ENCODE measurements around the gene KRTCAP3.
A peak's percentile ranks its signal among the peaks of the same experiment; 100 is the strongest.

Gene KRTCAP3

GRCh38 chr2:27441958-27442919 is at the start of gene KRTCAP3:
Gene KRTCAP3, plus strand, starts transcription at chr2:27442381. Its CDS starts 32 bp downstream, at chr2:27442413.
- no peak within 1 kb of the TSS for H2AFZ ChIP-seq (ENCODE audit: low read depth, low read length, severe bottlenecking)

GRCh38 chr2:27393225-27393624 is 49.0 kb upstream of the KRTCAP3 start:
- Histone ChIP-seq H3K79me2 (ENCODE audit: insufficient read depth, low read length) (peaks cover 96% of the 10 kb centered on the region), H3K4me2 (ENCODE audit: low read depth, low read length, poor library complexity, severe bottlenecking) (no peak overlapping the region), H3K36me3 (ENCODE audit: low read length) (no peaks in the 10 kb centered on the region), H3F3A (ENCODE audit: insufficient read depth) (no peaks in the 10 kb centered on the region), H3K27ac (ENCODE audit: low read depth, low read length) (no peak overlapping the region), H4K20me1 (ENCODE audit: low read depth, low read length) (peaks cover 24% of the 10 kb centered on the region; the same call in 1 of the 2 replicates), H3K9me2 (replicated peaks; ENCODE audit: insufficient read depth, low read length) (no peaks in the 10 kb centered on the region), H3K9me3 (ENCODE audit: insufficient read depth, low read length) (no peaks in the 10 kb centered on the region), H3K9ac (ENCODE audit: low read length) (no peak overlapping the region), H3K4me3 (ENCODE audit: insufficient read depth, low read length, poor library complexity, severe bottlenecking) (no peak overlapping the region), H2AFZ (ENCODE audit: low read depth, low read length, severe bottlenecking) (no peak overlapping the region), H3K27me3 (ENCODE audit: low read length) (no peaks in the 10 kb centered on the region)
- no peak for TF ChIP-seq EZH2phosphoT487 (conservative IDR thresholded peaks at IDR 0.05; ENCODE audit: low read length)

More at GRCh38 chr2:27441958-27442919, at the start of gene KRTCAP3:
- peak; percentile 19 for TF ChIP-seq CTCF (IDR thresholded peaks at IDR 0.05; ENCODE audit: insufficient read depth, low read length, poor library complexity, severe bottlenecking)
- no peak for TF ChIP-seq EZH2phosphoT487 (conservative IDR thresholded peaks at IDR 0.05; ENCODE audit: low read length)
- Histone ChIP-seq H3K4me3 (ENCODE audit: insufficient read depth, low read length, poor library complexity, severe bottlenecking) (no peak within 1 kb of the TSS), H3K9me3 (ENCODE audit: insufficient read depth, low read length) (no peaks in the 10 kb centered on the region), H3K9ac (ENCODE audit: low read length) (no peak within 1 kb of the TSS), H3K79me2 (ENCODE audit: insufficient read depth, low read length) (no peaks in the 10 kb centered on the region), H3K9me2 (replicated peaks; ENCODE audit: insufficient read depth, low read length) (no peaks in the 10 kb centered on the region), H4K20me1 (ENCODE audit: low read depth, low read length) (no peaks in the 10 kb centered on the region), H3F3A (ENCODE audit: insufficient read depth) (no peaks in the 10 kb centered on the region), H3K27me3 (ENCODE audit: low read length) (no peaks in the 10 kb centered on the region), H3K36me3 (ENCODE audit: low read length) (peaks cover 3% of the 10 kb centered on the region; the same call in 1 of the 2 replicates), H3K27ac (ENCODE audit: low read depth, low read length) (no peak within 1 kb of the TSS), H3K4me2 (ENCODE audit: low read depth, low read length, poor library complexity, severe bottlenecking) (peak within 1 kb of the TSS; percentile 21)

- Histone ChIP-seq H3F3A (ENCODE audit: insufficient read depth) (peaks cover 7% of the 10 kb centered on the region; the same call in 1 of the 2 replicates), H3K36me3 (ENCODE audit: low read length) (peaks cover 6% of the 10 kb centered on the region; the same call in 1 of the 2 replicates), H3K9me3 (ENCODE audit: insufficient read depth, low read length) (no peaks in the 10 kb centered on the region), H3K79me2 (ENCODE audit: insufficient read depth, low read length) (peaks cover 100% of the 10 kb centered on the region), H3K9me2 (replicated peaks; ENCODE audit: insufficient read depth, low read length) (no peaks in the 10 kb centered on the region), H3K9ac (ENCODE audit: low read length) (no peak overlapping the region), H3K27me3 (ENCODE audit: low read length) (no peaks in the 10 kb centered on the region), H3K4me3 (ENCODE audit: insufficient read depth, low read length, poor library complexity, severe bottlenecking) (no peak overlapping the region), H3K4me2 (ENCODE audit: low read depth, low read length, poor library complexity, severe bottlenecking) (no peak overlapping the region), H3K27ac (ENCODE audit: low read depth, low read length) (no peak overlapping the region), H2AFZ (ENCODE audit: low read depth, low read length, severe bottlenecking) (no peak overlapping the region), H4K20me1 (ENCODE audit: low read depth, low read length) (peaks cover 34% of the 10 kb centered on the region; the same call in 1 of the 2 replicates)
- TF ChIP-seq CTCF (IDR thresholded peaks at IDR 0.05; ENCODE audit: insufficient read depth, low read length, poor library complexity, severe bottlenecking) (no peak), EZH2phosphoT487 (conservative IDR thresholded peaks at IDR 0.05; ENCODE audit: low read length) (no peak)
Measured at GRCh38 chr2:27398962-27399361, 43.2 kb upstream of the KRTCAP3 start.

Data from SU-DHL-6 (cell line).